Stimulated activated CD4-positive, alpha-beta T cell treated with anti-CD3 and anti-CD28 coated beads, Interleukin-2, amount 100 ng/mL, for 24 hours (primary cell): Measurements from ENCODE around the gene SEPTIN5.
"Not testable (repeated sequence)": the region's sequence is repeated elsewhere in the genome, so short reads cannot be mapped to it uniquely, and the experiment has no call there.

ENCODE experiments used
- DNase-seq, 2 donors: peaks; one replicate each; pipeline ENCODE4 v3.0.0-alpha.2; 2020

SEPTIN5 gene

GRCh38 chr22:19721330-19722177 lies 7.3 kb downstream of the SEPTIN5 start:
- DNase-seq: no peak

GRCh38 chr22:19722178-19722981 lies 8.1 kb downstream of the SEPTIN5 start:
- no peak for DNase-seq

- DNase-seq: no peak
Observed at GRCh38 chr22:19722982-19723231, 8.6 kb downstream of the SEPTIN5 start.

GRCh38 chr22:19723232-19723982 lies 9.1 kb downstream of the SEPTIN5 start, which contains the start of gene GP1BB:
TSS of gene GP1BB (plus strand) at chr22:19723539. CDS start at chr22:19723570, 31 bp downstream.
- peak in 1 of 2 donors; percentile 51 for DNase-seq

- DNase-seq: peak in 1 of 2 donors; percentile 63
Observed at GRCh38 chr22:19723983-19724827, 9.9 kb downstream of the SEPTIN5 start.

GRCh38 chr22:19724927-19725661 lies 10.8 kb downstream of the SEPTIN5 start:
- no peak for DNase-seq

GRCh38 chr22:19726064-19726788 lies 11.9 kb downstream of the SEPTIN5 start:
- DNase-seq: not testable (repeated sequence)

- no peak for DNase-seq
Observed at GRCh38 chr22:19727310-19728150, 13.2 kb downstream of the SEPTIN5 start.

GRCh38 chr22:19728271-19728670 lies 14.0 kb downstream of the SEPTIN5 start:
- DNase-seq: no peak

GRCh38 chr22:19728836-19729235 lies 14.5 kb downstream of the SEPTIN5 start:
- no peak for DNase-seq

- DNase-seq: no peak
Observed at GRCh38 chr22:19729507-19729906, 15.2 kb downstream of the SEPTIN5 start.

- no peak for DNase-seq
Observed at GRCh38 chr22:19730198-19730597, 15.9 kb downstream of the SEPTIN5 start.

- DNase-seq: peak; percentile 90 to 91
Observed at GRCh38 chr22:19730655-19731360, 16.5 kb downstream of the SEPTIN5 start.

GRCh38 chr22:19731361-19732135 lies 17.2 kb downstream of the SEPTIN5 start:
- DNase-seq: no peak

GRCh38 chr22:19732403-19733113 lies 18.3 kb downstream of the SEPTIN5 start:
- no peak for DNase-seq

- no peak for DNase-seq
Observed at GRCh38 chr22:19733755-19734154, 19.5 kb downstream of the SEPTIN5 start.

- DNase-seq: no peak
Observed at GRCh38 chr22:19734163-19734562, 19.9 kb downstream of the SEPTIN5 start.
